HCT116 (cell line): Measurements from ENCODE around the gene STARD7. TPM values are rescaled to one million over a fixed set of nuclear protein-coding genes. Genes with fewer than 3 reads are reported as not detected.

Experiments
- ATF3 ChIP-seq: IDR thresholded peaks from 2 replicates; pipeline ENCODE4 v1.6.1; 2012
- CBX3 ChIP-seq: IDR thresholded peaks from 2 replicates; pipeline ENCODE4 v1.6.1; 2012; ENCODE audit warnings: low read depth
- CEBPB ChIP-seq: IDR thresholded peaks from 2 replicates; pipeline ENCODE4 v1.6.1; 2012; ENCODE audit warnings: low read depth
- ELF1 ChIP-seq: IDR thresholded peaks from 2 replicates; pipeline ENCODE4 v1.6.1; 2012; ENCODE audit warnings: low read depth, borderline replicate concordance
- EZH2phosphoT487 ChIP-seq: fragments of 200-600 bp; IDR thresholded peaks from 2 replicates; pipeline ENCODE4 v1.6.1; 2018; ENCODE audit warnings: antibody characterized with exemption, borderline replicate concordance
- MAX ChIP-seq: IDR thresholded peaks from 2 replicates; pipeline ENCODE4 v1.6.1; 2012
- POLR2A ChIP-seq: IDR thresholded peaks from 2 replicates; pipeline ENCODE4 v1.7.0; 2011; ENCODE audit warnings: borderline replicate concordance; ENCODE audit not compliant: insufficient read depth, insufficient read length; ENCODE audit errors: extremely low read depth
- RAD21 ChIP-seq: IDR thresholded peaks from 2 replicates; pipeline ENCODE4 v1.6.1; 2012; ENCODE audit warnings: low read depth, mild to moderate bottlenecking
- SP1 ChIP-seq: IDR thresholded peaks from 2 replicates; pipeline ENCODE4 v1.6.1; 2012; ENCODE audit warnings: low read depth
- TCF7L2 ChIP-seq: IDR thresholded peaks from 2 replicates; pipeline ENCODE4 v1.7.0; 2011; ENCODE audit warnings: borderline replicate concordance, inconsistent platforms; ENCODE audit not compliant: insufficient read depth, insufficient read length; ENCODE audit errors: extremely low read depth
- YY1 ChIP-seq: IDR thresholded peaks from 2 replicates; pipeline ENCODE4 v1.6.1; 2011; ENCODE audit warnings: low read length, low read depth, moderate library complexity, mild to moderate bottlenecking; ENCODE audit not compliant: insufficient replicate concordance; ENCODE audit errors: extremely low read depth
- ZBTB33 ChIP-seq: IDR thresholded peaks from 2 replicates; pipeline ENCODE4 v1.6.1; 2011; ENCODE audit warnings: mild to moderate bottlenecking, low read length, moderate library complexity; ENCODE audit not compliant: insufficient replicate concordance; ENCODE audit errors: extremely low read depth
- total RNA-seq: library from RNA; stranded (reverse); gene quantifications from one replicate; pipeline ENCODE4 v1.2.1, GENCODE V29; 2021; ENCODE audit not compliant: unreplicated experiment

STARD7 gene
- total RNA-seq, 1 experiment from 2014 or later = 160 TPM

GRCh38 chr2:96209011-96209728, 543 bp upstream of the STARD7 start (continued):
- TF ChIP-seq ZBTB33 = peak; percentile 29
- TF ChIP-seq CBX3 = no peak
- TF ChIP-seq EZH2phosphoT487 = no peak
- no peak for TF ChIP-seq CEBPB
- TF ChIP-seq SP1 = no peak
- no peak for TF ChIP-seq TCF7L2
- TF ChIP-seq RAD21 = no peak
- no peak; the same call in 1 of the 2 replicates for TF ChIP-seq ELF1
- no peak for TF ChIP-seq ATF3
- peak; percentile 88 for TF ChIP-seq YY1
- no peak for TF ChIP-seq POLR2A
- no peak for TF ChIP-seq MAX
